HG03175 (cell line): ENCODE results near the gene EIF3K.

Source experiments
- ATAC-seq: cut with Tn5 transposase; IDR thresholded peaks from one replicate; pipeline ENCODE4 v1.9.1; 2021; ENCODE audit warnings: mild to moderate bottlenecking, moderate library complexity; ENCODE audit not compliant: unreplicated experiment

Gene EIF3K

GRCh38 chr19:38648769-38649304, 29.8 kb downstream of the EIF3K start:
- no peak for ATAC-seq

DNA sequence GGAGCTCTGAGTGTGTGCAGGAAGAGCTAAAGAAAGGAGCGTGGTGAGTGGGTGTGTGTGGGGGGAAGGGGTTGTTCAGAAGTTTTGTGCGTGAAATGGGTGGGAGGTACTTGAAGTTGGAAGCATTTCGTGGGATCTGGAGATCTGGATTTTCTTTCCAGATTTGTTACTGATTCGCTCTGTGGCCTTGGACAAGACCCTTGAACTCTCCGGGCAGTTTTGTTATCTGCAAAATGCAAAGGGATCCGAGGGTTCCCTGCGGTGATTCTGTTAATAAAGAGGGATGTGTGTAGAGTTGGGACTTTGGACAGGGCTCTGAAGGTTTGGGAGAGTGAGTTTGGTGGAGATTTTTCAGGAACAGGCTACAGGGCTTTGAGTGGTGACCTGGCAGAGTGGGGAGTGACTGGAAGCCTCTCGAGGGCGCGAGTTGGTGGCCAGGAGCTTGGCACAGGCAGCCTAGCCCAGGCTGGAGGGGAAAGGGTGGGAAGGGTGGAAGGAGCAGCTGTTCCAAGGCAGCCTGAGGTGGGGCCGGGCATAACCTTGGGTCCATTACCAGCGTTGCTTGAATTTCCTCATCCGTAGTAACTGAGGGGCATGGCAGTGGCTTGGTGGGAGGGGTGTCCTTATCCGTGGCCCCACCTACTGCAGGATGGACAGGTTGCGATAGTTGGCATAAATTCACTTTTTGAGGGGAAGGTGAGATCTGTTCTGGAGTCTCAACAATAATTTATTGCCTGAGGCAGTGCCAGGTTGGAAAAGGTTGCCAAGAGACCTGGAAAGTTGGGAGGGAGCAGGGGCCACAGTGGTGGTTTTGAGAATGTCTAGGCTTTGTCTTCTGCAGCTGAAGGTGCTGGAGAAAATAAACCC, 30.6 kb downstream of the EIF3K start:
- ATAC-seq = no peak

- no peak for ATAC-seq
Observed at GRCh38 chr19:38650172-38650775, 31.3 kb downstream of the EIF3K start.

DNA sequence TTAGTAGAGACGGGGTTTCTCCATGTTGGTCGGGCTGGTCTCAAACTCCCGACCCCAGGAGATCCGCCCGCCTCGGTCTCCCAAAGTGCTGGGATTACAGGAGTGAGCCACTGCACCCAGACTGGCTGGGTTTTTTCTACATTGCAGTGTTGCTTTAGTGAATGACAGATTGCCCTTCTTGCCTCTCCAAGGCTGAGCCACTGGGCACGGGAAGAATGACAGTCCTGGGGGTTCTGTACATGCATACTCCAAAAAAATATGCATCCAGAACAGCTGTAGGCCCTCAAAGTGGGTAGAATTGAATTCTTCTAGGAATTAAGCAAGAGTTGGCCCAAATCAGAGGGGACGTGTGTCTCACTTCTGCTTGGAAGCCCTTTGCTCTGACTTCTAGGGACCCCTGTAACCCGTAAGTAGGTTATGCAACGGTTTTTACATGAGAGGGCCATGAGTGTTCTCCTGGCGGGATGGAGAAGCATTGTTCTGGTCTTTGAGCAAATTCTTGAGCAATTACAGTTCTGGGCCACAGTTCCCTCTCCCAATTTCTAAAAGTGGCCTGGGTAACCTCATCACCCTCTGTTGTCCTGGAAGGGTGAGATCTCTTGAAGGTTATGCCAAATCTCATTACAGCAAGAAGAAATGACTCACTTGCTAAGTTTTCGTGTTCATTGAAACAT, 32.1 kb downstream of the EIF3K start:
- no peak for ATAC-seq

GRCh38 chr19:38653028-38653571, 34.1 kb downstream of the EIF3K start:
- no peak for ATAC-seq

- ATAC-seq = no peak
Observed at GRCh38 chr19:38654628-38655055, 35.7 kb downstream of the EIF3K start.

DNA sequence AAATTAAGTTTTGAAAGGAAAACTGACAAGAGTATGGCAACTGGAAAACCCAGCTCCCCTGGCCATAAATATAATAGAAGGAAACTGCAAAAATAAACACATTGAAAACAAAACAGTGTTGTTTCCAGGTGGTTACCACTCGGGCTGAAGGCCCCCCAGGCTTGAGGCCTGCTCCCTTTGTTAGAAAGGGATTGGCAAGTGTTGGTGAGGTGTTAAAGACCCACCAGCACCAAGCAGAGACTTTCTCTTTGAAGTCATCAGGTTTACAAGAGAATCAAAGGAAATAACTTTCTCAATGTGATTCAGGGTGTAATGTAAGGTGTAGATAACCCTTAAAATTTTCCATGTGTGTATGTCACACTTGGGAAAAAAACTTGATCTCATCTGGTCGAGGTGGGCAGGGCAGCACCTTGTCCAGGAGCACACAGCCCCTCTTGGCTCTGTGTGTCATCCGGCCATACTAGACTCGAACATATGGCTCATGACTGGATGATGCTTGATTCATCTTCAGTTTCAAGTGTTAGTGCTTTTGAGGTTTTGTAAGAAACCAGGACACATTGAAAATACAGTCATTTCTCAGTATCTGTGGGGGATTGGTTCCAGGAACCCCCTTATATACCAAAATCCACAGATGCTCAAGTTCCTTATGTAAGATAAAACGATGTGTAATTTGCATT, 36.3 kb downstream of the EIF3K start:
- no peak for ATAC-seq

DNA sequence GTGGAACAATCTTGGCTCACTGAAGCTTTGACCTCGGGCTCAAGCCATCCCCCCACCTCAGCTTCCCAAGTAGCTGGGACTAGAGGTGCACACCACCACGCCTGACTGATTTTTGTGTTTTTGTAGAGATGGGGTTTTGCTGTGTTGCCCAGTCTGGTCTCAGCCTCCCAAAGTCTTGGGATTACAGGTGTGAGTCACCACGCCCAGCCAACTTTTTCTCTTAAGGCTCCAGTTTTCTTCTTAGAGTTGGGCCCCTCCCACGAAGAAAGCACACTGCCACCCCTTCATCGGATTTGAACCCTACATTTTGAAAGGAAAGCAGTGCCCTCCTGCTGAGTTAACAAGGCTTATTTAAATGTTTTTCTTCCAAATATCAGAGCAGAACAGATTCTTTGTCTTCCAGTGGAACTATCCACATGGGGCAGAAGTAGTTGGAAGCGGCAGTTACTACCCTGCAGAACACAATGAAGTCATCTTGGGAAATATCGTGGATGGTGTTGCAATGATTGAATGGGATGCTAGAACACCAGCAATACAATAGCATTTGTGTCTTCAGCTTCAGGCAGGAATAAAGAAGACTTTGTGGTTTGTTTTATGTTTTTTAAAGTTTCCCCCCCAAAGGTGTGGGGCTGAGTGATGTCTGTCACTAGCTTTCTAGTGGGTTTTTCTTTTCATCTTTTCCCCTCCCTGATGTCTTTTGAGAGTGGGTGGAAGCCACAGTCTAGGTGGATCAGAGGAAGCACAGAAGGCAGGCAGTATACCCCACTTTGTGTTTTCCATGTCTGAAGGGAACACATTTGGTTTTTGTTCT, 37.4 kb downstream of the EIF3K start:
- ATAC-seq = no peak

DNA sequence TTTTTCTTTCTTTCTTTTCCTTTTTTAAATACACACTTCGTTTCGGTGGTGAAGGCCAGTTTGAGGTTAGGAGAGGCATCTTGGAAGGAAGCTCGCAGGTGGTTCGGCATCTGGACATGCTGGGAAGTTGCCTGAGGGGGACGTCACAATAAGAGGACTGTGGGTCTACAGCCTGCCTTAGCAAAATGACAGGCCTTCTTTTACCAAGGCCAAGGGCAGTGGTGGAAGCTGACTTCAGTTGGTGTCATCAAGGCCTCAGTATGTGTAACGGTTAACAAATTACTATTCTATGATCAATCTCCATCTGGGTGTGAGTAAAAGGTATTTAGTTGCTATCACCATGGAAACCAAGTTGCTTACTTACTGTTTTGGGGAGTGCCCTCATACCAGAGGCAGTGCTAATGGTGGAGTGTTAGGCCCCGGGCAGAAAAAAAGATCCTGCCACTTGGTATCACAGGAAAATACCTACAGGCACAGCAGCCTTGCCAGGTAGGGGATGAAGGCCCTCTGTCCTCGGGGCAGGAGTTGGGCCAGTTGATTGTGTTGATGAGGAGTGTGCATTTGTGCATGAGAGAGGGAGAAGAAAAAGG, 38.7 kb downstream of the EIF3K start:
- ATAC-seq = no peak

DNA sequence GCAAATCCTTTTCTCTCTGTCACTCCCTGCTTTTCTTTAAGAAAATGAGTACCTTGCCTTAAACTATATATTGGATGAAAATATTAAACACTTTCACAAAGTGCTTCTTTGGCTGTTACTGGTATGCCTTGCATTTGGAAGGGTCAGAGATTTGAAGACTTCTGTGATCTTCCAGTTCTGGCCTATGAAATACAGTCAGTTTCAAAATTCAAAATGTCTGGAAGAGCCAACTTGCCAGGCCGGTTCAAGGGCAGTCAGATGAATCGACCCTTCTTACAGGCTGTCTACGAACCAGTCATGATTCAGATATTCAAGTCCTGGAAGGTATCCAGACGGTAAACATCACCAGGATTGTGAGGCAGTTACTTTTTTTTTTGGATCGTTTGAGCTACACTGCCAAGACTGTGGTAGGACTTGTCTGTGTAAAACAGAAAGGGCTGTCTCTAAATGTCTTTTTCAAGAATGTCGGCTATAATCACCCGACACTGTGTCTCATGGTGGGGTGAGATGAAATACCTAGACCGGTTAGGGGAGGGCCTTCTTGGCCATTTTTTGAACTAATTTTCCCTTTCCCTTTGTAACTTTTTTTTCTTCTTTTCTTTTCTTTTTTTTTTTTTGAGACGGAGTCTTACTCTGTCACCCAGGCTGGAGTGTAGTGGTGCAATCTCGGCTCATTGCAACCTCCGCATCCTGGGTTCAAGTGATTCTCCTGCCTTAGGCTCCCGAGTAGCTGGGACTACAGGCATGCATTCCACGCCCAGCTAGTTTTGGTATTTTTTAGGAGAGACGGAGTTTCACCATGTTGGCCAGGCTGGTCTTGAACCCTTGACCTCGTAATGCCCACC, 39.7 kb downstream of the EIF3K start:
- no peak for ATAC-seq

GRCh38 chr19:38660724-38661123, 41.7 kb downstream of the EIF3K start:
- no peak for ATAC-seq

GRCh38 chr19:38661136-38661535, 42.1 kb downstream of the EIF3K start:
- ATAC-seq = no peak

DNA sequence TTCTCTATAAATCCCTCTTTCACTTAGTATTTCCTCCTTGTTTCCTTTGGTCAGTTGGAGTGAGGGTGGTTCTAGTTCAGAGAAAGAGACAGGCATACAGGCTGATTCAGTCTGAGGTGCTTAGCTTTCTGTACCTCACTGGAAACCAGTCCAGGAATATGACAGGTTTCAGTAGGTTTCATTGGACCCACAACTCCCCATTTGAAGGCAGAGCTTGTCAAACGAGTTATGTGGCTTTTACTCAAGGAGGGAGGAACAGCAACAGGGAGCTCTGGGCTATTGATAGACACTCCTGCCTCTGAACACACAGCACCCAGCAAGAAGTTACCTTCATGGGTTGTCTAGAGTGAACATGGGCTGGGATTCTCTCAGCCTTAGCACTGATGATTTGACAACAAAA, 43.0 kb downstream of the EIF3K start:
- no peak for ATAC-seq

DNA sequence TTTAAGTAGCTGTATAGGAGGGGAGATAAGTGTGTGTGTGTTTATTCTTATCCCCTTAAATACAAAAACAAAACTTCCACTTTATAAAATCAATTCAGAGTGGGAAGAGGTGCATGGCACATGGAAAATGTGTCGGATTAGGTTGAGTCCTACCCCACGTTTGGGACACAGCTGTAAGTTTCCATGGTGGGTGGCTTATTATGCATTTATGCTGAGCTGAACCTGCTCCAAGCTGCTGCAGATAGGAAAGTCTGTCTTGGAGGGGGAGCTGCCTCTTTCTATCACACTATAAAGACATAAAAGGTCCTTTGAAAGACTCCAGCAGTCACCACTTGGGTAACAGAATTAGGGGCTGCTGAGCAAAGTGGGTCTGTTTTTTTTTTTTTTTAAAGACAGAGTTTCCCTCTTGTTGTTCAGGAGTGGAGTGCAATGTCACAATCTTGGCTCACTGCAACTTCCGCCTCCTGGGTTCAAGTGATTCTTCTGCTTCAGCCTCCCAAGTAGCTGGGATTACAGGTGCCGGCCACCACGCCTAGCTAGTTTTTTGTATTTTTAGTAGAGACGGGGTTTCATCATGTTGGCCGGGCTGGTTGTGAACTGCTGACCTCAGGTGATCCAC, 43.7 kb downstream of the EIF3K start:
- ATAC-seq = no peak

DNA sequence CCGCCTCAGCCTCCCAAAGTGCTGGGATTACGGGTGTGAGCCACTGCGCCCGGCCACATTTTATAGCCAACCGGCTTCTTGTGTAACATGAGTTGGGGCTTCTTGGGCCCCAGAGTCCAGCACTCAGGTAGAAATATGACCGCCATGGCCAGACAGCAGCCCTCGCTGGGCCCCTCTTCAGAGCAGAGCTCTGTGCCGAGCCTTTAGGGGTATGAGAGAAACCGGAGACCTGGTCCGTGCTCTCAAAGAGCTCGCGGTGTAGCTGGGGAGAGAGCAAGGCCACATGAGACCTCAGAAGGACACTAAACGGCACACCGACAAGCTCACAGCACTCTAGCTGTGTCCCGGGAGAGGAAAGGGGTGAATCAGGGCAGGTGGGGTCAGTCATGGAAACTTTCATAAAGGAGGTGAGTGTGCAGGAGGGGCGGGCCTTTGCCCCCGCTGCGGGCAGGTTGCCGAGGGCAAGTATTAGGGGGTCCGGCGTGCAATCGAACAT, 44.2 kb downstream of the EIF3K start:
- no peak for ATAC-seq

DNA sequence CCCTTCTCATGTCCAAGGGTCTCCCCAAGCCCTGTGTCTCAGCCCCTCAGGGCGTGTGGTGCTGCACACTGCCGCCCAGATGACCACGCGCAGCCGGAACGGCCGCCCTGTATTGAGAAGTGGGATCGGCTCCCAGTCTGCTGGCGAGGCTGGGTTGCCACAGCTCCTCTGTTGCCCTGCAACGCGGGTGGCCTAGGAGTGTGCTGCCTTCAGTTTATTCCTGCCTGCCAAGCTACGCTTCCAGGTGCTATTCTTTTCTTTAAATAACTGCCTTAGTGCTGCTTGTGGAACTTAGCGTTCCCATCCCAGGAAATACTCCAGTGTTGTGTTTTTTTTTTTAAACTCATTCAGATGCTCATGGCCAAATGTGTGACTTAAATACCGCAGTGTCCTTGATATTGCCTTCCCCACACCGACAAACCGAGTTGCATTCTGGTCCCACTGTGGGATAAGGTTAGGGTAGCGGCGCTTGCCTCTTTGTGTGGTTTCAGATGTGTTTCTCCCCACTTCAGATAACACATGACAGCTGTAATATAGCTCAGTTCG, 45.0 kb downstream of the EIF3K start:
- ATAC-seq = no peak

DNA sequence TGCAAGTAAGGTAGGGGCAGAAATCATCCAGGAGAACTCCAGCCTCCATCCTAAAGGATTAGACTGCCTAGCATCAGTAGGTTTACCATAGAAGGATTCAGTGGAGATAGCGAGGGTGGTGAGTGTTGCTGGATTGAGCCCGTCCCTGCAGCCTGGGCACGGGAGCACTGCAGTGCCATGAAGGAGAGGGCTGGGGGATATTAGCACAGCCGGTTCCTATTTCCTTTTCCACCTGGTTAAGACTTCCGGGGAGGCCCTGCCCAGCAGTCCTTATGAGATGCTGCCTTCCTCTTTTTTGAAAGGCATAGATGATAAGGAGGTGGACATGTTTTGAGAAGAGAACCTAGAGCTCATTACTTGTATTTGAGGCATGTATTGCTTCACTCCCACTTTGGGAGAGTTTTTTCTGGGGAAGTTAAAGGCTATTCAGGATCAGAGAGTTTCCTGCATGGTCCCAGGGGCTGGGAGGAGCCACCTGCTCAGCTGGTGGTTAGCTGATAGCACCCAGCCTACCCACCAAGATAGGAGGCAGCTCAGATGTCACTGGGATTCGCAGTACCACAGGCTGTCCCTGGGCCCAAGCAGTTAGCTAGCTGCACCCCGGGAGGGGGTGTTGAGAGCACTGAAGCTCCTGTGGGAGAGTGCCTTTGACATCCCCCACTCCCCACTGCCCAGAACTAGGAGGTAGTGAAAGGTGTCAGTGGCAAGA, 45.7 kb downstream of the EIF3K start:
- no peak for ATAC-seq
